Esophagus squamous epithelium (tissue), 5 donors: ENCODE results near the gene FERMT2. TPM values are rescaled to one million over a fixed set of nuclear protein-coding genes. Genes with fewer than 3 reads are reported as not detected.

Source experiments
- DNase-seq: peaks from one replicate; lab custom pipeline; 2025; lab: John Stamatoyannopoulos, UW
- H3K27ac ChIP-seq, 4 donors: fragments of 200-600 bp; sonication (generic); one replicate each; pipeline ENCODE4 v1.5.1; 2016 to 2019; ENCODE audit warnings: mild to moderate bottlenecking in 1 of 4
- H3K27me3 ChIP-seq, 4 donors: fragments of 200-600 bp; sonication (generic); 1 replicate in 3 of 4; 2 replicates in 1 of 4; pipeline versions ENCODE4 v1.5.1 to v1.6.0; 2017 to 2021; ENCODE audit warnings: antibody characterized with exemption in 1 of 4
- H3K36me3 ChIP-seq, 3 donors: fragments of 200-600 bp; sonication (generic); one replicate each; pipeline ENCODE4 v1.5.1; 2016 to 2019
- H3K4me1 ChIP-seq, 3 donors: fragments of 200-600 bp; sonication (generic); one replicate each; pipeline ENCODE4 v1.5.1; 2017 to 2019
- H3K4me3 ChIP-seq, 4 donors: fragments of 200-600 bp; sonication (generic); 1 replicate in 3 of 4; 2 replicates in 1 of 4; pipeline ENCODE4 v1.5.1; 2016 to 2019; ENCODE audit warnings: mild to moderate bottlenecking in 2 of 4, moderate library complexity in 1 of 4
- H3K9me3 ChIP-seq, 3 donors: fragments of 200-600 bp; sonication (generic); one replicate each; pipeline ENCODE4 v1.5.1; 2016 to 2019
- POLR2A ChIP-seq, 4 donors: fragments of 450-650 bp; IDR thresholded peaks; one replicate each; pipeline ENCODE4 v1.6.1; 2017; ENCODE audit warnings: antibody characterized with exemption in 4 of 4, mild to moderate bottlenecking in 4 of 4, moderate library complexity in 3 of 4
- WGBS, 2 donors: methylation state at CpG; one replicate each; pipeline ENCODE4 v1.1.5; 2018; 5-methylcytosine and 5-hydroxymethylcytosine counted together
- intact Hi-C: fragments of 100-400 bp; cut with DNase I; formaldehyde crosslinking; loops from one replicate; pipeline ENCODE4 v1.15.0; 2022
- total RNA-seq, 4 donors: library from RNA; depleted of rRNA; stranded (reverse); fragments of >200 nt; gene quantifications; one replicate each; pipeline ENCODE4 v1.1.0, GENCODE V29; 2016
- TF ChIP-seq, protein P1 (sequence below), 6 experiments: fragments of 450-650 bp in 4 of 6; fragments of 200-600 bp in 2 of 6; sonication (generic) in 2 of 6; IDR thresholded peaks; one replicate each; pipeline ENCODE4 v1.5.1; 2016 to 2019; ENCODE audit warnings: antibody characterized with exemption in 6 of 6, mild to moderate bottlenecking in 4 of 6, moderate library complexity in 4 of 6
- donor health status: DM: yes; HTN: yes; CAD: no.

FERMT2 gene
- total RNA-seq, 4 donors from 2014 or later, result 1.7 to 72.1 (median 14.4) TPM

DNA sequence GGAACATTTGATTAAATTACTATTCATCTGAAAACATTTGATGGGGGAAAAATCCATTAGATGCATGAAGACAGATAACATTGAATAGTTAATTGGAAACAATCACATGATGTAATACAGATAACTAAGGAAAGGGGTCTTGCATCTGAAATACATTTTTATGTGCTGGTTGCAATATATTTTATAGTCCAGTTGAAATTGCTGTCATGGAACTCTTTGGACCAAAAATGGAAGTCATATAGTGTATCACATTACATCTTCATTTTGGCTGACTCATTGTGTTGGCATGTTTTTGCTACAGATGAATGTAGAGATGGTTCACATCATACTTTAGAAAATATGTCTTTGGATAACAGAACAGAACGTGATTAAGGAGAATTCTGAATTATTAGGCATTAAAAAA, 116.4 kb downstream of the FERMT2 start:
- WGBS, 2 donors, result 50 to 55% methylated on average over 1 of the region's 1 CpG
- no peak for TF ChIP-seq POLR2A (IDR thresholded peaks at IDR 0.05)
- TF ChIP-seq, protein P1, sequence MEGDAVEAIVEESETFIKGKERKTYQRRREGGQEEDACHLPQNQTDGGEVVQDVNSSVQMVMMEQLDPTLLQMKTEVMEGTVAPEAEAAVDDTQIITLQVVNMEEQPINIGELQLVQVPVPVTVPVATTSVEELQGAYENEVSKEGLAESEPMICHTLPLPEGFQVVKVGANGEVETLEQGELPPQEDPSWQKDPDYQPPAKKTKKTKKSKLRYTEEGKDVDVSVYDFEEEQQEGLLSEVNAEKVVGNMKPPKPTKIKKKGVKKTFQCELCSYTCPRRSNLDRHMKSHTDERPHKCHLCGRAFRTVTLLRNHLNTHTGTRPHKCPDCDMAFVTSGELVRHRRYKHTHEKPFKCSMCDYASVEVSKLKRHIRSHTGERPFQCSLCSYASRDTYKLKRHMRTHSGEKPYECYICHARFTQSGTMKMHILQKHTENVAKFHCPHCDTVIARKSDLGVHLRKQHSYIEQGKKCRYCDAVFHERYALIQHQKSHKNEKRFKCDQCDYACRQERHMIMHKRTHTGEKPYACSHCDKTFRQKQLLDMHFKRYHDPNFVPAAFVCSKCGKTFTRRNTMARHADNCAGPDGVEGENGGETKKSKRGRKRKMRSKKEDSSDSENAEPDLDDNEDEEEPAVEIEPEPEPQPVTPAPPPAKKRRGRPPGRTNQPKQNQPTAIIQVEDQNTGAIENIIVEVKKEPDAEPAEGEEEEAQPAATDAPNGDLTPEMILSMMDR (IDR thresholded peaks at IDR 0.05), result no peak
- DNase-seq, result no peak

DNA sequence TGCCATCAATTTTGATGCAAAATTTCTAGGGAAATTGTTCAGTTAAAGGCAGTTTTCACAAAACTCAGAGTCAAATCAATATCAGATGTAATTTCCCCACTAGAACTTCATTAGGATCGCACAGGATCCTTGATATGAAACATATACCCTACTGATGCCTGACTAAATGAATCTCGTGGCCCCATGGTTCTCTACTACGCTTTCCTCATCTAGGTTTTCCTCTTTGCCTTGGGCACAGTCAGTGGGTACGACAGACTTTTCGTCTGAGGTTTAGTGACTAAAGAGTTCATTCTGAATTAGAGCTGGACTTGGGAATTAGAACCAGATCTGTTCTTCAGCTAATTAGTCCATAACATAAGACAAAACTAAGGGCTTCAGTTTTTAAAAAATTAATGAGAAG, 117.0 kb downstream of the FERMT2 start:
- no peaks in the 10 kb centered on the region for H3K27me3 ChIP-seq
- H3K4me1 ChIP-seq, result peaks cover 0 to 12% (median 5%) of the 10 kb centered on the region in 3 donors
- intact Hi-C loops, result no loop called here
- H3K4me3 ChIP-seq, result no peak overlapping the region
- WGBS, 2 donors, result 87 to 97% methylated on average over 5 of the region's 5 CpGs
- TF ChIP-seq, protein P1 (IDR thresholded peaks at IDR 0.05), result no peak
- TF ChIP-seq POLR2A (IDR thresholded peaks at IDR 0.05), result no peak
- no peaks in the 10 kb centered on the region for H3K9me3 ChIP-seq
- no peak for DNase-seq
- no peaks in the 10 kb centered on the region for H3K36me3 ChIP-seq
- no peak overlapping the region for H3K27ac ChIP-seq

More for the DNA sequence above, 116.4 kb downstream of the FERMT2 start:
- H3K9me3 ChIP-seq, result no peaks in the 10 kb centered on the region
- no peak overlapping the region for H3K4me3 ChIP-seq
- intact Hi-C loops, result no loop called here
- no peaks in the 10 kb centered on the region for H3K36me3 ChIP-seq
- H3K27ac ChIP-seq, result no peak overlapping the region
- H3K4me1 ChIP-seq, result peaks cover 0 to 12% (median 5%) of the 10 kb centered on the region in 3 donors
- no peaks in the 10 kb centered on the region for H3K27me3 ChIP-seq

DNA sequence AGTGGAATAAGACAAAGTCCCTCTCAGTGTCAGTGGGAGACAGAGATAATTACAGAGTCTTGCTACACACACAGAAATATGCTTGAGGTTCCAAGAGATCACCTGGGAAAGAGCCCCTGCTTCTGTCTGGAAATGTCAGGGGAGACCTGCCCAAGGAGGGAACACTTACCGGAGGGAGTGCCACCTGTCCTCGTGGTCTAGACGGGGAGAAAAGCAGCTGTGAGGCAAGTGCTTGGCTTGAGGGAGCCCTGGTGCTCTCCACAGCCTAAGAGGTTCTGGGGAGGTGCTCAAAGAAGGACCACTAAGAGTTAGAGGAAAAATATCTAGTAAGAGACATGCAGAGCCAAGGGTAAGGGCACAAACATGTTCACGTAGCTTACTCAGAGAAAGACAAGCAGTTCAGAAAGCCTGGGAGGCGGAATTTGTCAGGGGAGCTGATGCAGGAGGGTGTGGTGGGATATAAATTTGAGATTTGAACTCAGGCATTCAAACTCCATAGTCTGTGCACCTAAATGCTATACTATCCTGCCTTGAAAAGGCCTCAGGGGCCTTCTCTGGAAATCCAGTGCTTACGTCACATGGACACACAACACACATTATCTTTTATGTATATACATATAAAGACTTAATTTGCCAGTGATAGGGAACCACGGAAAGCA, 121.2 kb downstream of the FERMT2 start:
- WGBS, 2 donors, result 83 to 85% methylated on average over 4 to 7 of the region's 7 CpGs
- Histone ChIP-seq H3K36me3 (no peaks in the 10 kb centered on the region), H3K27me3 (no peaks in the 10 kb centered on the region), H3K27ac (no peak overlapping the region), H3K4me1 (no peaks in the 10 kb centered on the region), H3K9me3 (no peaks in the 10 kb centered on the region), H3K4me3 (no peak overlapping the region)
- DNase-seq, result no peak
- TF ChIP-seq, protein P1 (IDR thresholded peaks at IDR 0.05), result no peak
- no peak for TF ChIP-seq POLR2A (IDR thresholded peaks at IDR 0.05)
- intact Hi-C loops, result loop anchor here (5.0 to 10.0 kb wide), 2 partner anchors 133 to 225 kb away; no protein-coding TSS in a partner anchor

DNA sequence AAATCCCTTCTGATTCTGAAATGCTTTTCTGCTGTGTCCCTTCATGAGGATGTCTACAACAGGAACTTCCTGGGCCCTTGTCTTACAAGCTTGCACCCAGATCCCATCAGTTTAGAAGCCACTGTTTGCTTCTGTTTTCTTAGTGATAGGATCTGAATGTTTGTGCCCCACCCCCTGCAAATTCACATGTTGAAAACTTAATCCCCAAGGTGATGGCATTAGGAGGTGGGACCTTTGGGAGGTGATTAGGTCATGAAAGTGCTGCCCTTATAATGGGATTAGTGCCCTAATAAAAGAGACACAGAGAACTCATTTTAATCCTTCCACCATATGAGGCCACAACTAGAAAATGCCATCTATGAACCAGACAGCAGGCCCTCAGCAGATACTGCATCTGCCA, 123.4 kb downstream of the FERMT2 start:
- no peak overlapping the region for H3K27ac ChIP-seq
- no peaks in the 10 kb centered on the region for H3K36me3 ChIP-seq
- intact Hi-C loops, result loop anchor here (5.0 to 10.0 kb wide), 2 partner anchors 135 to 227 kb away; no protein-coding TSS in a partner anchor
- TF ChIP-seq, protein P1 (IDR thresholded peaks at IDR 0.05), result no peak
- TF ChIP-seq POLR2A (IDR thresholded peaks at IDR 0.05), result no peak
- H3K4me1 ChIP-seq, result no peaks in the 10 kb centered on the region
- H3K27me3 ChIP-seq, result no peaks in the 10 kb centered on the region
- H3K9me3 ChIP-seq, result no peaks in the 10 kb centered on the region
- DNase-seq, result no peak
- no peak overlapping the region for H3K4me3 ChIP-seq

DNA sequence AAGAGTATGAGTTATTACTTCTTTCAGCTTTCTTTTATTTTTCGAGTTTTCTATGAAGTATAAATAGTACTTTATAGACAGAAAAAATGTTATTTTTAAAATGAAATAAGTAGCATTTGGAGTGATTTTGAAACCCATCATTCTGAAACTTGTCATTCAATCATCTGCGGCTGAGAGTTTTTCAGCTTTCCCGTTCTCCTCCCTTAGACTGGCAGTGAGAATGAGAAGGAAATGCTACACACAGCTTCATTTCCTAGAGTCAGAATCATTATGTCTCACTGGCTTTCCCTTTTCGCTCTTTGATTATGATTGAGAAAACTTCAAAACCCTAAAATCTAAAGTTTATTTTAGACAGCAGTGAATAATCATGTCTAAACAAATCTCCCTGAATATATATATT, 125.8 kb downstream of the FERMT2 start:
- TF ChIP-seq POLR2A (IDR thresholded peaks at IDR 0.05), result no peak
- TF ChIP-seq, protein P1 (IDR thresholded peaks at IDR 0.05), result no peak
- H3K27ac ChIP-seq, result no peak overlapping the region
- no peak for DNase-seq
- 50 to 59% methylated on average over 4 of the region's 4 CpGs for WGBS, 2 donors
- H3K36me3 ChIP-seq, result no peaks in the 10 kb centered on the region
- H3K9me3 ChIP-seq, result no peaks in the 10 kb centered on the region
- H3K27me3 ChIP-seq, result no peaks in the 10 kb centered on the region
- no peaks in the 10 kb centered on the region for H3K4me1 ChIP-seq
- no peak overlapping the region for H3K4me3 ChIP-seq
- intact Hi-C loops, result loop anchor here (5.0 to 10.0 kb wide), 2 partner anchors 137 to 230 kb away; no protein-coding TSS in a partner anchor
